Measurements from ENCODE around the gene HAVCR2. TPM values are rescaled to one million over a fixed set of nuclear protein-coding genes. Genes with fewer than 3 reads are reported as not detected.

The HAVCR2 gene
- total and polyA plus RNA-seq, 9 of the 15 experiments (the other 6 are each of a cell fraction or from before 2014, with no cell fraction given), result 0.04 to 0.11 (median 0.06) TPM; not detected in 5

GRCh38 chr5:157109744-157110143, 900 bp upstream of the HAVCR2 start:
- POLR2A ChIA-PET, result no interaction called here
- Histone ChIP-seq H3K9me1 (ENCODE audit: control insufficient read depth, insufficient read depth, low read length) (no peaks in the 10 kb centered on the region), H3K36me3 (ENCODE audit: control insufficient read depth, insufficient read depth, low read length) (no peaks in the 10 kb centered on the region), H3K27ac (ENCODE audit: extremely low read depth, low read depth, low read length) (no peak overlapping the region), H3K27me3 (ENCODE audit: control insufficient read depth in 2 of 2, insufficient read depth in 2 of 2, low read length in 2 of 2) (peaks cover 6 to 11% of the 10 kb centered on the region in 2 experiments; a peak in 2 of 5 replicates), H2AFZ (ENCODE audit: low read depth, low read length) (no peak overlapping the region), H3K9me3 (replicated peaks; ENCODE audit: control insufficient read depth, insufficient read depth, low read depth, low read length) (no peaks in the 10 kb centered on the region), H3K79me2 (ENCODE audit: control insufficient read depth, insufficient read depth, low read length) (no peaks in the 10 kb centered on the region), H4K20me1 (replicated peaks; ENCODE audit: control insufficient read depth, insufficient read depth, low read length) (no peaks in the 10 kb centered on the region), H3K4me3 (no peak overlapping the region), H3K4me1 (replicated peaks in 1 of 2; ENCODE audit: control insufficient read depth in 2 of 2, insufficient read depth in 2 of 2, low read length in 2 of 2) (no peaks in the 10 kb centered on the region), H3K9ac (ENCODE audit: insufficient read depth in 1 of 2, low read depth in 2 of 2, low read length in 2 of 2) (no peak overlapping the region), H3K4me2 (ENCODE audit: insufficient read depth, low read length) (no peak overlapping the region)
- WGBS (ENCODE audit: insufficient coverage, low coverage, missing lambda C conversion rate), result 0% methylated on average over 1 of the region's 1 CpG
- no peak for ATAC-seq
- in situ Hi-C loops (cut with MboI), result no loop called here
- BruUV-seq (replicated peaks), result no TSS peak
- DNase-seq (ENCODE audit: extremely low read depth in 1 of 4, low spot score in 3 of 4), result no peak
- CTCF ChIA-PET (ENCODE audit: low intra/inter-chr PET ratio), result no interaction called here
- no peak for FAIRE-seq
- 0 out of 2 replicates have a peak, but pooled peaks have one; percentile 26 for TF ChIP-seq SPI1 (IDR thresholded peaks at IDR 0.05; ENCODE audit: borderline replicate concordance, low read depth, low read length)
- TF ChIP-seq SNIP1 (IDR thresholded peaks at IDR 0.05; ENCODE audit: low read depth), result no peak
- intact Hi-C loops (cut with micrococcal nuclease), result no loop called here

- Histone ChIP-seq H3K36me3 (ENCODE audit: control insufficient read depth, insufficient read depth, low read length) (no peaks in the 10 kb centered on the region), H3K27me3 (ENCODE audit: control insufficient read depth in 2 of 2, insufficient read depth in 2 of 2, low read length in 2 of 2) (peaks cover 6 to 11% of the 10 kb centered on the region in 2 experiments; a peak in 2 of 5 replicates), H3K9ac (ENCODE audit: insufficient read depth in 1 of 2, low read depth in 2 of 2, low read length in 2 of 2) (no peak overlapping the region), H3K9me3 (replicated peaks; ENCODE audit: control insufficient read depth, insufficient read depth, low read depth, low read length) (no peaks in the 10 kb centered on the region), H3K9me1 (ENCODE audit: control insufficient read depth, insufficient read depth, low read length) (no peaks in the 10 kb centered on the region), H4K20me1 (replicated peaks; ENCODE audit: control insufficient read depth, insufficient read depth, low read length) (no peaks in the 10 kb centered on the region), H3K27ac (ENCODE audit: extremely low read depth, low read depth, low read length) (no peak overlapping the region), H2AFZ (ENCODE audit: low read depth, low read length) (no peak overlapping the region), H3K4me3 (no peak overlapping the region), H3K79me2 (ENCODE audit: control insufficient read depth, insufficient read depth, low read length) (no peaks in the 10 kb centered on the region), H3K4me2 (ENCODE audit: insufficient read depth, low read length) (no peak overlapping the region), H3K4me1 (replicated peaks in 1 of 2; ENCODE audit: control insufficient read depth in 2 of 2, insufficient read depth in 2 of 2, low read length in 2 of 2) (no peaks in the 10 kb centered on the region)
- CTCF ChIA-PET (ENCODE audit: low intra/inter-chr PET ratio), result no interaction called here
- POLR2A ChIA-PET, result no interaction called here
- in situ Hi-C loops (cut with MboI), result no loop called here
- BruUV-seq (replicated peaks), result no TSS peak
- ATAC-seq (no peak), DNase-seq (ENCODE audit: extremely low read depth in 1 of 4, low spot score in 3 of 4) (no peak), FAIRE-seq (no peak)
- intact Hi-C loops (cut with micrococcal nuclease), result no loop called here
- 2% methylated on average over 3 of the region's 3 CpGs for WGBS (ENCODE audit: insufficient coverage, low coverage, missing lambda C conversion rate)
- TF ChIP-seq MTF1 (CRISPR knock-in tag; IDR thresholded peaks at IDR 0.05; ENCODE audit: borderline replicate concordance), result no peak
- no peak for TF ChIP-seq COPS2 (conservative IDR thresholded peaks at IDR 0.05)
- no peak for TF ChIP-seq MLX (CRISPR knock-in tag; conservative IDR thresholded peaks at IDR 0.05)
- TF ChIP-seq SLC30A9 (CRISPR knock-in tag; IDR thresholded peaks at IDR 0.05), result no peak
- no peak for TF ChIP-seq THAP7 (CRISPR knock-in tag; IDR thresholded peaks at IDR 0.05)
- no peak for TF ChIP-seq ZBTB11 (CRISPR knock-in tag; IDR thresholded peaks at IDR 0.05)
- no peak for TF ChIP-seq ZKSCAN3 (CRISPR knock-in tag; IDR thresholded peaks at IDR 0.05)
- TF ChIP-seq PURB (CRISPR knock-in tag; IDR thresholded peaks at IDR 0.05; ENCODE audit: low read depth), result no peak
- TF ChIP-seq MED1 (CRISPR knock-in tag; IDR thresholded peaks at IDR 0.05; ENCODE audit: borderline replicate concordance), result no peak
Measured at GRCh38 chr5:157107508-157107907, 1.3 kb downstream of the HAVCR2 start.

All from K562 (cell line).